CD4-positive, alpha-beta T cell (primary cell): ENCODE data around the gene RNF123. TPM values are rescaled to one million over a fixed set of nuclear protein-coding genes. Genes with fewer than 3 reads are reported as not detected.

Experiments
- ATAC-seq: fragments of 200-7000 bp; cut with Tn5 transposase; one replicate; pipeline ENCODE4 v1.10.0; 2022; ENCODE audit warnings: mild to moderate bottlenecking; ENCODE audit not compliant: poor library complexity
- CTCF ChIA-PET: fragments of 350-600 bp; sonication (Branson Sonifier 250); formaldehyde crosslinking; loops from one replicate; lab custom pipeline; 2021; ENCODE audit warnings: antibody characterized with exemption, inconsistent platforms; lab: Charles Lee
- POLR2A ChIA-PET: fragments of 350-600 bp; sonication (Branson Sonifier 250); formaldehyde crosslinking; loops from one replicate; lab custom pipeline; 2021; ENCODE audit warnings: antibody characterized with exemption, inconsistent platforms; lab: Charles Lee
- DNase-seq, 14 experiments: peaks; one replicate each; pipeline ENCODE4 v3.0.0-alpha.2; 2013 to 2020; ENCODE audit warnings: mixed read lengths in 2 of 14
- H3K27ac ChIP-seq, 2 donors: one replicate each; pipeline versions ENCODE4 v1.5.1 to v1.7.0; 2013; ENCODE audit warnings: low read length in 2 of 2, low read depth in 1 of 2, mild to moderate bottlenecking in 1 of 2
- H3K27me3 ChIP-seq, 2 experiments: 1 replicate in 1 of 2; 2 replicates in 1 of 2; pipeline versions ENCODE4 v1.6.1 to v1.7.0; 2013; ENCODE audit warnings: low read length in 2 of 2, control low read depth in 1 of 2, mild to moderate bottlenecking in 1 of 2, moderate library complexity in 1 of 2; ENCODE audit not compliant: insufficient read depth in 2 of 2, control insufficient read depth in 1 of 2
- H3K36me3 ChIP-seq: one replicate; pipeline ENCODE4 v1.6.1; 2013; ENCODE audit warnings: low read length, control low read depth; ENCODE audit not compliant: insufficient read depth
- H3K4me1 ChIP-seq: one replicate; pipeline ENCODE4 v1.6.1; 2013; ENCODE audit warnings: low read length, control low read depth; ENCODE audit not compliant: insufficient read depth
- H3K4me3 ChIP-seq: one replicate; pipeline ENCODE4 v1.5.1; 2013; ENCODE audit warnings: mild to moderate bottlenecking, low read length, moderate library complexity
- H3K9me3 ChIP-seq, 2 experiments: 1 replicate in 1 of 2; 2 replicates in 1 of 2; pipeline versions ENCODE4 v1.6.1 to v1.7.0; 2013; ENCODE audit warnings: low read length in 2 of 2, mild to moderate bottlenecking in 2 of 2, control low read depth in 1 of 2, moderate library complexity in 1 of 2; ENCODE audit not compliant: control insufficient read depth in 1 of 2, insufficient read depth in 1 of 2
- H3K27ac Mint-ChIP-seq: one replicate; pipeline ENCODE4 v1.8.0; 2020; ENCODE audit warnings: mixed read lengths
- H3K27me3 Mint-ChIP-seq: one replicate; pipeline ENCODE4 v1.8.0; 2021; ENCODE audit warnings: mixed read lengths
- H3K36me3 Mint-ChIP-seq: one replicate; pipeline ENCODE4 v1.8.0; 2021; ENCODE audit warnings: low read depth, mixed read lengths
- H3K4me1 Mint-ChIP-seq: one replicate; pipeline ENCODE4 v1.8.0; 2021; ENCODE audit warnings: low read depth, mixed read lengths
- H3K4me3 Mint-ChIP-seq: one replicate; pipeline ENCODE4 v1.8.0; 2020; ENCODE audit warnings: mild to moderate bottlenecking, mixed read lengths
- H3K9me3 Mint-ChIP-seq: one replicate; pipeline ENCODE4 v1.8.0; 2020; ENCODE audit warnings: mixed read lengths
- CTCF ChIP-seq: fragments of 200-600 bp; IDR thresholded peaks from one replicate; pipeline ENCODE4 v1.8.0; 2022; ENCODE audit warnings: antibody characterized with exemption, mild to moderate bottlenecking
- intact Hi-C, 2 experiments: fragments of 100-400 bp; cut with DNase I in 1 of 2; cut with micrococcal nuclease in 1 of 2; formaldehyde crosslinking; loops; one replicate each; pipeline versions ENCODE4 v1.15.1 to v1.9.0; 2023 to 2025; cut with DNase I, micrococcal nuclease
- total RNA-seq, 174 experiments: library from RNA in 2 of 174; stranded (reverse) in 2 of 174; gene quantifications; one replicate each; pipeline ENCODE4 v1.2.3 and lab custom pipeline; 2021 to 2026

RNF123 gene
- total RNA-seq, 2 experiments from 2014 or later = 28.8 to 29.7 TPM

GRCh38 chr3:49666592-49666991 is 22.8 kb upstream of the RNF123 start:
- Mint-ChIP-seq H3K27ac (no peak overlapping the region), H3K36me3 (no peaks in the 10 kb centered on the region), H3K9me3 (no peaks in the 10 kb centered on the region), H3K4me3 (no peak overlapping the region), H3K4me1 (peaks cover 1% of the 10 kb centered on the region), H3K27me3 (no peaks in the 10 kb centered on the region)
- Histone ChIP-seq H3K9me3 (no peaks in the 10 kb centered on the region), H3K27ac (no peak overlapping the region), H3K36me3 (no peaks in the 10 kb centered on the region), H3K27me3 (no peaks in the 10 kb centered on the region), H3K4me1 (peaks cover 2% of the 10 kb centered on the region), H3K4me3 (no peak overlapping the region)
- ATAC-seq = no peak
- CTCF ChIA-PET = no interaction called here
- intact Hi-C loops = no loop called here
- TF ChIP-seq CTCF = no peak
- no peak for DNase-seq
- POLR2A ChIA-PET = no interaction called here

- Histone ChIP-seq H3K27ac (no peak overlapping the region), H3K36me3 (no peaks in the 10 kb centered on the region), H3K4me3 (no peak overlapping the region), H3K27me3 (no peaks in the 10 kb centered on the region), H3K9me3 (no peaks in the 10 kb centered on the region), H3K4me1 (peaks cover 4% of the 10 kb centered on the region)
- DNase-seq (no peak), ATAC-seq (no peak)
- intact Hi-C loops = no loop called here
- no peak overlapping the region for H3K27ac Mint-ChIP-seq
- TF ChIP-seq CTCF = no peak
- H3K4me3 Mint-ChIP-seq = no peak overlapping the region
- H3K9me3 Mint-ChIP-seq = no peaks in the 10 kb centered on the region
- ChIA-PET POLR2A (no interaction called here), CTCF (no interaction called here)
- no peaks in the 10 kb centered on the region for H3K36me3 Mint-ChIP-seq
- H3K27me3 Mint-ChIP-seq = no peaks in the 10 kb centered on the region
- peaks cover 8% of the 10 kb centered on the region for H3K4me1 Mint-ChIP-seq
Measured at GRCh38 chr3:49667701-49668413, 21.5 kb upstream of the RNF123 start.

- no peak for DNase-seq
- CTCF ChIA-PET = no interaction called here
- intact Hi-C loops = no loop called here
- peaks cover 10% of the 10 kb centered on the region for H3K4me1 ChIP-seq
- no peaks in the 10 kb centered on the region for H3K27me3 Mint-ChIP-seq
- H3K36me3 ChIP-seq = no peaks in the 10 kb centered on the region
- H3K36me3 Mint-ChIP-seq = no peaks in the 10 kb centered on the region
- H3K27ac ChIP-seq = no peak overlapping the region
- H3K27me3 ChIP-seq = no peaks in the 10 kb centered on the region
- H3K9me3 Mint-ChIP-seq = no peaks in the 10 kb centered on the region
- no peak overlapping the region for H3K4me3 Mint-ChIP-seq
- peaks cover 13% of the 10 kb centered on the region for H3K4me1 Mint-ChIP-seq
- no peak for ATAC-seq
- POLR2A ChIA-PET = no interaction called here
- no peaks in the 10 kb centered on the region for H3K9me3 ChIP-seq
- no peak overlapping the region for H3K4me3 ChIP-seq
- no peak overlapping the region for H3K27ac Mint-ChIP-seq
- TF ChIP-seq CTCF = no peak
Measured at GRCh38 chr3:49668414-49668797, 21.0 kb upstream of the RNF123 start.
